Measurements from ENCODE around the gene KIF7. TPM values are rescaled to one million over a fixed set of nuclear protein-coding genes. Genes with fewer than 3 reads are reported as not detected.

The KIF7 gene
- total and polyA plus RNA-seq, 2 of the 8 experiments (the other 6 are each of a cell fraction or from before 2014, with no cell fraction given): 4.9 to 14.0 TPM

DNA sequence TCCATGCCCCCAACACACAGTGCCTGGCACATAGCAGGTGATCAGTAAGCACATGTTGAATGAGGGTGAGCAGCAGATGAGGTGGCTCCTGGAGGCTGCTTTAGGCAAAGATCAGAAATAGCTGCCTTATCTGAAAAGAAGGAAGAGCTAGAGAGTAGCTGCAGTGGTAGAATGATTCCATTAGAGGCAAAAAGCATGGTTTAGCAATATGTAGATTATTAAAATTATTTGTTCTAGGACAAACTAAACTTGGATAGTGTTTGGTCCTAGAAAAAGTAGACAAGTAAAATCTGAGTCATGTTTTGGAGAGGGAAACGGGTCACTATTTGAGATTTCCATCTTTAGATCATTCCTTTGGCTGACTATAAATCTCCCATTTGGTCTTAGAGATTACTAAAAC lies 32.1 kb downstream of the KIF7 start:
- Histone ChIP-seq H3K4me3 (ENCODE audit: extremely low read depth in 1 of 4, insufficient read depth in 2 of 4, low read depth in 3 of 4, low read length in 4 of 4) (no peak overlapping the region), H3K9ac (replicated peaks in 1 of 4; ENCODE audit: extremely low read depth in 1 of 4, low read depth in 3 of 4, low read length in 3 of 4) (no peak overlapping the region), H3K18ac (ENCODE audit: extremely low read depth, low read length) (no peak overlapping the region), H4K91ac (replicated peaks; ENCODE audit: insufficient read length, low read length) (no peak overlapping the region), H3K27me3 (replicated peaks in 1 of 4; ENCODE audit: control insufficient read depth in 3 of 4, extremely low read depth in 1 of 4, insufficient read depth in 3 of 4, low read length in 3 of 4) (no peaks in the 10 kb centered on the region), H3K4ac (replicated peaks; ENCODE audit: insufficient read length, low read depth, low read length) (no peak overlapping the region), H3K56ac (replicated peaks; ENCODE audit: insufficient read length, low read depth, low read length) (no peak overlapping the region), H3K9me3 (ENCODE audit: insufficient read depth in 2 of 2, low read depth in 1 of 2, low read length in 1 of 2) (no peaks in the 10 kb centered on the region), H3K23me2 (ENCODE audit: low read depth, low read length) (no peaks in the 10 kb centered on the region), H3K79me1 (ENCODE audit: low read depth, low read length) (peaks cover 3% of the 10 kb centered on the region; the same call in 1 of the 2 replicates), H4K8ac (ENCODE audit: extremely low read depth, insufficient read depth, low read length) (no peak overlapping the region), H3K79me2 (ENCODE audit: control insufficient read depth in 1 of 2, insufficient read depth in 2 of 2, low read length in 2 of 2) (no peaks in the 10 kb centered on the region), H2BK20ac (ENCODE audit: low read length) (no peak overlapping the region), H4K20me1 (replicated peaks in 1 of 2; ENCODE audit: control insufficient read depth in 1 of 2, insufficient read depth in 2 of 2, low read length in 2 of 2) (peaks cover 8 to 24% of the 10 kb centered on the region in 2 experiments), H3K4me1 (replicated peaks in 1 of 4; ENCODE audit: control insufficient read depth in 3 of 4, insufficient read depth in 4 of 4, low read length in 3 of 4) (no peaks in the 10 kb centered on the region), H2AK5ac (ENCODE audit: low read depth, low read length) (no peak overlapping the region), H3K4me2 (ENCODE audit: insufficient read depth in 1 of 2, low read depth in 2 of 2, low read length in 2 of 2) (no peak overlapping the region), H4K5ac (ENCODE audit: insufficient read length, low read depth, low read length) (no peak overlapping the region), H2AFZ (ENCODE audit: low read length) (no peak overlapping the region), H2BK12ac (ENCODE audit: low read depth, low read length) (no peak overlapping the region), H2BK120ac (replicated peaks; ENCODE audit: low read depth, low read length) (no peak overlapping the region), H2BK5ac (ENCODE audit: low read depth, low read length) (no peak overlapping the region), H3K27ac (ENCODE audit: low read depth, low read length) (no peak overlapping the region), H2BK15ac (ENCODE audit: low read length) (no peak overlapping the region), H3K23ac (ENCODE audit: insufficient read length) (no peak overlapping the region), H3K14ac (ENCODE audit: insufficient read length) (no peak overlapping the region), H3K36me3 (ENCODE audit: control insufficient read depth in 2 of 4, insufficient read depth in 4 of 4, low read length in 3 of 4) (peaks cover 53 to 94% (median 84%) of the 10 kb centered on the region in 4 experiments)
- ChIA-PET CTCF (ENCODE audit: partially characterized antibody) (interaction anchor here (4.1 kb wide), 1 partner anchor 24 kb away, joined by 18 read pairs; no protein-coding TSS in a partner anchor), POLR2A (ENCODE audit: partially characterized antibody) (interaction anchor here (1.1 to 3.0 kb wide), 4 partner anchors 11 to 48 kb away, joined by 3 to 6 read pairs (median 4); partner anchors contain the start of gene TICRR)
- WGBS, 2 experiments (ENCODE audit: extremely low coverage in 1 of 2, insufficient coverage in 1 of 2, insufficient read length in 1 of 2, insufficient replicate concordance in 2 of 2, low coverage in 1 of 2, low lambda C conversion rate in 2 of 2, missing lambda C conversion rate in 1 of 2): 86% methylated on average over 1 of the region's 1 CpG; no CpG with 5 or more reads in 1 of the 2 experiments
- FAIRE-seq (no peak), DNase-seq (ENCODE audit: low read depth in 1 of 2, low spot score in 2 of 2) (no peak)
- TF ChIP-seq KDM4A (IDR thresholded peaks at IDR 0.05; ENCODE audit: low read depth, low read length, severe bottlenecking) (no peak), EP300 (IDR thresholded peaks at IDR 0.05; ENCODE audit: borderline replicate concordance in 1 of 2, low read depth in 2 of 2, low read length in 2 of 2) (no peak), SUZ12 (IDR thresholded peaks at IDR 0.05; ENCODE audit: low read length) (no peak), SP2 (IDR thresholded peaks at IDR 0.05; ENCODE audit: low read length) (no peak), RNF2 (IDR thresholded peaks at IDR 0.05; ENCODE audit: borderline replicate concordance, low read depth, low read length, missing control alignments, poor library complexity, severe bottlenecking) (no peak), RAD21 (IDR thresholded peaks at IDR 0.05 in 1 of 2, conservative IDR thresholded peaks at IDR 0.05 in 1 of 2; ENCODE audit: low read depth in 2 of 2, low read length in 2 of 2) (no peak), GABPA (IDR thresholded peaks at IDR 0.05; ENCODE audit: borderline replicate concordance, insufficient read depth, low read length) (no peak), SIRT6 (IDR thresholded peaks at IDR 0.05; ENCODE audit: low read length) (no peak), NANOG (IDR thresholded peaks at IDR 0.05; ENCODE audit: insufficient read depth, low read depth, low read length, poor library complexity, severe bottlenecking) (no peak), CEBPB (IDR thresholded peaks at IDR 0.05; ENCODE audit: low read depth, low read length) (no peak)
- TF ChIP-seq, protein P1, sequence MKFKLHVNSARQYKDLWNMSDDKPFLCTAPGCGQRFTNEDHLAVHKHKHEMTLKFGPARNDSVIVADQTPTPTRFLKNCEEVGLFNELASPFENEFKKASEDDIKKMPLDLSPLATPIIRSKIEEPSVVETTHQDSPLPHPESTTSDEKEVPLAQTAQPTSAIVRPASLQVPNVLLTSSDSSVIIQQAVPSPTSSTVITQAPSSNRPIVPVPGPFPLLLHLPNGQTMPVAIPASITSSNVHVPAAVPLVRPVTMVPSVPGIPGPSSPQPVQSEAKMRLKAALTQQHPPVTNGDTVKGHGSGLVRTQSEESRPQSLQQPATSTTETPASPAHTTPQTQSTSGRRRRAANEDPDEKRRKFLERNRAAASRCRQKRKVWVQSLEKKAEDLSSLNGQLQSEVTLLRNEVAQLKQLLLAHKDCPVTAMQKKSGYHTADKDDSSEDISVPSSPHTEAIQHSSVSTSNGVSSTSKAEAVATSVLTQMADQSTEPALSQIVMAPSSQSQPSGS (IDR thresholded peaks at IDR 0.05; ENCODE audit: low read length): no peak
